B cell (primary cell): ENCODE measurements around the gene GLP2R. TPM values are rescaled to one million over a fixed set of nuclear protein-coding genes. Genes with fewer than 3 reads are reported as not detected.

Experiments used
- ATAC-seq: fragments of 200-7000 bp; cut with Tn5 transposase; one replicate; pipeline ENCODE4 v1.10.0; 2021; ENCODE audit warnings: low read depth, mild to moderate bottlenecking, moderate number of reproducible peaks, moderate library complexity
- CTCF ChIA-PET: fragments of 350-600 bp; sonication (Branson Sonifier 250); formaldehyde crosslinking; loops from one replicate; lab custom pipeline; 2021; ENCODE audit warnings: antibody characterized with exemption, inconsistent platforms; lab: Charles Lee
- POLR2A ChIA-PET: fragments of 350-600 bp; sonication (Branson Sonifier 250); formaldehyde crosslinking; loops from one replicate; lab custom pipeline; 2021; ENCODE audit warnings: antibody characterized with exemption; lab: Charles Lee
- DNase-seq: peaks from one replicate; pipeline ENCODE4 v3.0.0; 2013
- H2AFZ ChIP-seq: 2 replicates; pipeline ENCODE4 v1.6.1; 2012; ENCODE audit warnings: mild to moderate bottlenecking, low read depth, low read length; ENCODE audit not compliant: insufficient read depth, poor library complexity, severe bottlenecking
- H3K27ac ChIP-seq, 2 donors: 1 replicate in 1 of 2; 2 replicates in 1 of 2; pipeline ENCODE4 v1.5.1; 2012 to 2013; ENCODE audit warnings: low read length in 2 of 2, mild to moderate bottlenecking in 2 of 2, moderate library complexity in 1 of 2
- H3K27me3 ChIP-seq, 4 experiments: fragments of 200-600 bp in 1 of 4; sonication (generic) in 1 of 4; replicated peaks in 1 of 4; 1 replicate in 2 of 4; 2 replicates in 2 of 4; pipeline versions ENCODE4 v1.6.1 to v1.7.0; 2013 to 2016; ENCODE audit warnings: low read length in 3 of 4, mild to moderate bottlenecking in 2 of 4, mixed read lengths in 1 of 4, moderate library complexity in 1 of 4; ENCODE audit not compliant: insufficient read depth in 4 of 4, control insufficient read depth in 3 of 4; ENCODE audit errors: control extremely low read depth in 1 of 4
- H3K36me3 ChIP-seq, 2 experiments: replicated peaks in 1 of 2; 1 replicate in 1 of 2; 2 replicates in 1 of 2; pipeline versions ENCODE4 v1.6.1 to v1.7.1; 2013; ENCODE audit warnings: low read length in 1 of 2; ENCODE audit not compliant: insufficient read depth in 2 of 2, control insufficient read depth in 1 of 2; ENCODE audit errors: control extremely low read depth in 1 of 2, extremely low read depth in 1 of 2
- H3K4me1 ChIP-seq, 2 donors: fragments of 200-600 bp in 1 of 2; sonication (generic) in 1 of 2; 1 replicate in 1 of 2; 2 replicates in 1 of 2; pipeline versions ENCODE4 v1.5.1 to v1.6.1; 2013 to 2017; ENCODE audit warnings: low read length in 2 of 2; ENCODE audit not compliant: control insufficient read depth in 2 of 2, insufficient read depth in 2 of 2
- H3K4me2 ChIP-seq: replicated peaks from 2 replicates; pipeline ENCODE3; 2012; ENCODE audit warnings: mild to moderate bottlenecking, low read depth, low read length; ENCODE audit not compliant: poor library complexity, severe bottlenecking
- H3K4me3 ChIP-seq, 5 experiments: fragments of 200-600 bp in 1 of 5; sonication (generic) in 1 of 5; 1 replicate in 3 of 5; 2 replicates in 2 of 5; pipeline versions ENCODE4 v1.5.1 to v1.7.0; 2011 to 2016; ENCODE audit warnings: low read length in 4 of 5, mild to moderate bottlenecking in 4 of 5, low read depth in 2 of 5, control low read depth in 1 of 5, moderate library complexity in 1 of 5; ENCODE audit not compliant: insufficient read depth in 1 of 5; ENCODE audit errors: control extremely low read depth in 1 of 5, extremely low read depth in 1 of 5
- H3K79me2 ChIP-seq: fragments of 200-600 bp; sonication (generic); one replicate; pipeline ENCODE4 v1.6.0; 2016; ENCODE audit warnings: low read length; ENCODE audit not compliant: control insufficient read depth, insufficient read depth
- H3K9ac ChIP-seq: fragments of 200-600 bp; sonication (generic); 2 replicates; pipeline ENCODE4 v1.6.1; 2017; ENCODE audit warnings: mild to moderate bottlenecking, low read length, moderate library complexity
- H3K9me3 ChIP-seq, 3 donors: one replicate each; pipeline versions ENCODE4 v1.6.1 to v1.7.1; 2013; ENCODE audit warnings: low read length in 2 of 3; ENCODE audit not compliant: control insufficient read depth in 2 of 3, insufficient read depth in 1 of 3; ENCODE audit errors: control extremely low read depth in 1 of 3
- H4K20me1 ChIP-seq: 2 replicates; pipeline ENCODE4 v1.6.0; 2012; ENCODE audit warnings: mild to moderate bottlenecking, low read length; ENCODE audit not compliant: insufficient read depth, control insufficient read depth, poor library complexity, severe bottlenecking
- H3K27ac Mint-ChIP-seq: one replicate; pipeline ENCODE4 v1.8.0; 2021; ENCODE audit warnings: mixed read lengths
- H3K27me3 Mint-ChIP-seq: one replicate; pipeline ENCODE4 v1.8.0; 2021; ENCODE audit warnings: mixed read lengths
- H3K4me1 Mint-ChIP-seq: one replicate; pipeline ENCODE4 v1.8.0; 2021; ENCODE audit warnings: mixed read lengths
- H3K4me3 Mint-ChIP-seq: one replicate; pipeline ENCODE4 v1.8.0; 2021; ENCODE audit warnings: mixed read lengths
- H3K9me3 Mint-ChIP-seq: one replicate; pipeline ENCODE4 v1.8.0; 2022; ENCODE audit warnings: mixed read lengths; ENCODE audit not compliant: insufficient read depth
- CTCF ChIP-seq: fragments of 200-600 bp; IDR thresholded peaks from one replicate; pipeline ENCODE4 v1.8.0; 2022; ENCODE audit warnings: antibody characterized with exemption, mild to moderate bottlenecking
- EZH2 ChIP-seq: IDR thresholded peaks from 2 replicates; pipeline ENCODE4 v1.6.1; 2012; ENCODE audit warnings: borderline replicate concordance, low read depth, mild to moderate bottlenecking, moderate library complexity, low read length; ENCODE audit not compliant: insufficient read depth, poor library complexity, severe bottlenecking
- WGBS: methylation state at CpG from one replicate; pipeline ENCODE4 v1.1.5; 2013; ENCODE audit warnings: missing lambda C conversion rate; ENCODE audit not compliant: insufficient coverage; 5-methylcytosine and 5-hydroxymethylcytosine counted together
- intact Hi-C: fragments of 100-400 bp; cut with micrococcal nuclease; formaldehyde crosslinking; loops from one replicate; pipeline ENCODE4 v1.10.0; 2022
- polyA plus RNA-seq: library from polyadenylated mRNA; depleted of rRNA; stranded (reverse); fragments of >200 nt; gene quantifications from 2 replicates; pipeline ENCODE4 v1.2.3, GENCODE V29; 2012
- total RNA-seq, 2 donors: library from RNA; stranded (reverse); fragments of 120-200 nt in 1 of 2; gene quantifications; 1 replicate in 1 of 2; 2 replicates in 1 of 2; pipeline versions ENCODE4 v1.2.3 to v1.2.4, GENCODE V29; 2013 to 2022

Gene GLP2R
- total and polyA plus RNA-seq, 2 donors (not counting 1 experiment from before 2014, with no cell fraction given) = not detected

- ATAC-seq (no peak), DNase-seq (no peak)
- Histone ChIP-seq H3K36me3 (no peaks in the 10 kb centered on the region), H3K27ac (no peak overlapping the region), H3K9ac (no peak overlapping the region), H3K4me2 (no peak overlapping the region), H2AFZ (no peak overlapping the region), H3K4me3 (no peak overlapping the region), H3K4me1 (no peaks in the 10 kb centered on the region), H3K9me3 (peaks cover 0 to 9% (median 0%) of the 10 kb centered on the region in 3 donors), H4K20me1 (no peaks in the 10 kb centered on the region), H3K79me2 (no peaks in the 10 kb centered on the region), H3K27me3 (peaks cover 0 to 2% (median 0%) of the 10 kb centered on the region in 4 experiments)
- no peak overlapping the region for H3K4me3 Mint-ChIP-seq
- H3K9me3 Mint-ChIP-seq = no peaks in the 10 kb centered on the region
- H3K4me1 Mint-ChIP-seq = no peaks in the 10 kb centered on the region
- ChIA-PET POLR2A (no interaction called here), CTCF (no interaction called here)
- WGBS = 92% methylated on average over 6 of the region's 8 CpGs
- peaks cover 16% of the 10 kb centered on the region for H3K27me3 Mint-ChIP-seq
- H3K27ac Mint-ChIP-seq = no peak overlapping the region
- intact Hi-C loops = no loop called here
- TF ChIP-seq EZH2 = no peak
Observed at GRCh38 chr17:9824797-9825338, 856 bp upstream of the GLP2R start.

GRCh38 chr17:9828296-9829295 lies 2.9 kb downstream of the GLP2R start:
- peaks cover 0 to 8% (median 0%) of the 10 kb centered on the region in 3 donors for H3K9me3 ChIP-seq
- Mint-ChIP-seq H3K4me3 (no peak overlapping the region), H3K9me3 (no peaks in the 10 kb centered on the region), H3K4me1 (no peaks in the 10 kb centered on the region), H3K27me3 (peaks cover 8% of the 10 kb centered on the region), H3K27ac (no peak overlapping the region)
- H3K4me3 ChIP-seq = no peak overlapping the region
- H3K27ac ChIP-seq = no peak overlapping the region
- intact Hi-C loops = no loop called here
- DNase-seq (no peak), ATAC-seq (no peak)
- peaks cover 0 to 2% (median 0%) of the 10 kb centered on the region in 4 experiments for H3K27me3 ChIP-seq
- H3K4me1 ChIP-seq = no peaks in the 10 kb centered on the region
- WGBS = 96% methylated on average over 4 of the region's 13 CpGs
- H3K9ac ChIP-seq = no peak overlapping the region
- H3K4me2 ChIP-seq = no peak overlapping the region
- TF ChIP-seq EZH2 (no peak), CTCF (no peak)
- CTCF ChIA-PET = no interaction called here
- H3K79me2 ChIP-seq = no peaks in the 10 kb centered on the region
- H3K36me3 ChIP-seq = no peaks in the 10 kb centered on the region
- H4K20me1 ChIP-seq = no peaks in the 10 kb centered on the region
- H2AFZ ChIP-seq = no peak overlapping the region
- POLR2A ChIA-PET = no interaction called here
